GM19023 (cell line): ENCODE results near the gene RLN2.

Experiments used
- ATAC-seq: cut with Tn5 transposase; IDR thresholded peaks from one replicate; pipeline ENCODE4 v1.9.1; 2021; ENCODE audit warnings: mild to moderate bottlenecking, moderate library complexity; ENCODE audit not compliant: unreplicated experiment

RLN2 gene

GRCh38 chr9:5274770-5275169, 29.7 kb downstream of the RLN2 start:
- ATAC-seq, result no peak

- ATAC-seq, result no peak
Measured at GRCh38 chr9:5269249-5269715, 35.2 kb downstream of the RLN2 start.

GRCh38 chr9:5265939-5266338, 38.6 kb downstream of the RLN2 start:
- ATAC-seq, result no peak

- no peak for ATAC-seq
Measured at GRCh38 chr9:5264219-5264595, 40.3 kb downstream of the RLN2 start.

- ATAC-seq, result no peak
Measured at GRCh38 chr9:5263351-5264218, 40.9 kb downstream of the RLN2 start.
